GM12872 (cell line): ENCODE data around the gene SRGAP3.

ENCODE experiments used
- CTCF ChIP-seq: IDR thresholded peaks from 3 replicates; pipeline ENCODE4 v1.5.1; 2011; ENCODE audit warnings: low read depth, mild to moderate bottlenecking, low read length, moderate library complexity; ENCODE audit not compliant: insufficient read depth

The SRGAP3 gene

GRCh38 chr3:9249273-9250192 is at the start of gene SRGAP3:
Gene SRGAP3, minus strand, starts transcription at chr3:9249646. Its CDS starts 695 bp downstream, at chr3:9248951.
- TF ChIP-seq CTCF, result peak; percentile 52

GRCh38 chr3:9298236-9298635 is 48.8 kb upstream of the SRGAP3 start:
- no peak for TF ChIP-seq CTCF

GRCh38 chr3:9296241-9296640 is 46.8 kb upstream of the SRGAP3 start:
- TF ChIP-seq CTCF, result no peak

GRCh38 chr3:9295007-9295406 is 45.6 kb upstream of the SRGAP3 start:
- no peak for TF ChIP-seq CTCF

DNA sequence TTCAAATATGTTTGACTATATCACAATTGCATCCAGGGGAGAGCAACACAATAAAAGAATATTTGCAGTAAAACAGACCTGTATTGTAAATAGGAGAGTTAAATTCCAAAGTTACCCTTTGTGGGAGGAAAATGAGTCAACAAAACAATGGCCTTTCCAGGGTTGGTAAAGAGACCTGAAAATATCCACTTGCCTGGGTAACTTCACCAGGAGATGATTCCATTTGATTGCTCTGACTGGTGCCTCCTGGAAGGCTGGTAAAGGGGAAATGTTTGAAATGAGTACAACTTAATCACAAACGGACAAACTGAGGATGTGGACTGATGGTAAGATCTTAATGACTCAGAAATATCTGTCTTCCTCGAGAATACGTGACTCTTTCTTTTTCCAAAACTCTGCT is 43.6 kb upstream of the SRGAP3 start:
- TF ChIP-seq CTCF, result no peak

GRCh38 chr3:9292516-9292915 is 43.1 kb upstream of the SRGAP3 start:
- no peak for TF ChIP-seq CTCF

GRCh38 chr3:9291821-9292410 is 42.5 kb upstream of the SRGAP3 start:
- TF ChIP-seq CTCF, result no peak
